Left kidney (tissue), 2 donors: ENCODE data around the gene FAM118A. TPM values are rescaled to one million over a fixed set of nuclear protein-coding genes. Genes with fewer than 3 reads are reported as not detected.
A peak's percentile ranks its signal among the peaks of the same experiment; 100 is the strongest.
"Not testable (repeated sequence)": the region's sequence is repeated elsewhere in the genome, so short reads cannot be mapped to it uniquely, and the experiment has no call there.

Source experiments
- DNase-seq: peaks from one replicate; pipeline ENCODE4 v3.0.0-alpha.2; 2013
- polyA plus RNA-seq: library from polyadenylated mRNA; unstranded; fragments of 120-200 nt; gene quantifications from one replicate; pipeline ENCODE4 v1.2.1, GENCODE V29; 2013; ENCODE audit not compliant: insufficient read length

Gene FAM118A
- polyA plus RNA-seq, 1 donor, result 33.1 TPM

- DNase-seq, result no peak
Observed at GRCh38 chr22:45308957-45309421, 745 bp upstream of the FAM118A start.

- no peak for DNase-seq
Observed at GRCh38 chr22:45310331-45310976, 720 bp downstream of the FAM118A start.

GRCh38 chr22:45310977-45311531, 1.3 kb downstream of the FAM118A start:
- DNase-seq, result no peak

- no peak for DNase-seq
Observed at GRCh38 chr22:45312415-45312814, 2.7 kb downstream of the FAM118A start.

GRCh38 chr22:45312856-45313255, 3.1 kb downstream of the FAM118A start:
- DNase-seq, result no peak

- no peak for DNase-seq
Observed at GRCh38 chr22:45314054-45314721, 4.5 kb downstream of the FAM118A start.

GRCh38 chr22:45314786-45315185, 5.1 kb downstream of the FAM118A start:
- no peak for DNase-seq

GRCh38 chr22:45316796-45317526, 7.2 kb downstream of the FAM118A start:
- no peak for DNase-seq

GRCh38 chr22:45317551-45318167, 7.9 kb downstream of the FAM118A start:
- no peak for DNase-seq

- DNase-seq, result peak; percentile 81
Observed at GRCh38 chr22:45318168-45318557, 8.4 kb downstream of the FAM118A start.

GRCh38 chr22:45318558-45319323, 9.0 kb downstream of the FAM118A start:
- DNase-seq, result no peak

- no peak for DNase-seq
Observed at GRCh38 chr22:45319324-45319685, 9.6 kb downstream of the FAM118A start.

- DNase-seq, result no peak
Observed at GRCh38 chr22:45320357-45320976, 10.7 kb downstream of the FAM118A start.

- no peak for DNase-seq
Observed at GRCh38 chr22:45321827-45322226, 12.1 kb downstream of the FAM118A start.

GRCh38 chr22:45322873-45323525, 13.3 kb downstream of the FAM118A start:
- no peak for DNase-seq

GRCh38 chr22:45323695-45324094, 14.0 kb downstream of the FAM118A start:
- DNase-seq, result no peak

- DNase-seq, result no peak
Observed at GRCh38 chr22:45324311-45324711, 14.6 kb downstream of the FAM118A start.

GRCh38 chr22:45328261-45328660, 18.5 kb downstream of the FAM118A start:
- DNase-seq, result not testable (repeated sequence)

GRCh38 chr22:45328822-45329529, 19.2 kb downstream of the FAM118A start:
- DNase-seq, result no peak

- no peak for DNase-seq
Observed at GRCh38 chr22:45329530-45329936, 19.8 kb downstream of the FAM118A start.
